GM20000 (cell line): ENCODE results near the gene TMEM115.
A peak's percentile ranks its signal among the peaks of the same experiment; 100 is the strongest.

Source experiments
- DNase-seq: peaks from one replicate; pipeline ENCODE4 v3.0.0; 2012; ENCODE audit warnings: low spot score
- CTCF ChIP-seq: IDR thresholded peaks from 2 replicates; pipeline ENCODE4 v1.5.1; 2012; ENCODE audit warnings: mild to moderate bottlenecking, control low read depth; ENCODE audit errors: extremely low read depth, missing control alignments

Gene TMEM115

GRCh38 chr3:50370594-50370993, 11.3 kb upstream of the TMEM115 start:
- no peak for TF ChIP-seq CTCF
- no peak for DNase-seq

- DNase-seq = no peak
- TF ChIP-seq CTCF = no peak
These were observed 9.8 kb upstream of the TMEM115 start for GRCh38 chr3:50369012-50369670.

- DNase-seq = no peak
- no peak for TF ChIP-seq CTCF
These were observed 6.5 kb upstream of the TMEM115 start for GRCh38 chr3:50365842-50366220.

GRCh38 chr3:50365080-50365841, 5.9 kb upstream of the TMEM115 start:
- DNase-seq = peak; percentile 97
- TF ChIP-seq CTCF = no peak

- no peak for DNase-seq
- TF ChIP-seq CTCF = no peak
These were observed 5.3 kb upstream of the TMEM115 start for GRCh38 chr3:50364573-50365079.

GRCh38 chr3:50359760-50360110, 414 bp upstream of the TMEM115 start:
- DNase-seq = no peak

More at GRCh38 chr3:50359760-50360110, 414 bp upstream of the TMEM115 start:
- no peak for TF ChIP-seq CTCF
